Ishikawa (cell line): ENCODE data around the gene FN3K.

ENCODE experiments used
- CREB1 ChIP-seq: IDR thresholded peaks from 2 replicates; pipeline ENCODE4 v1.6.1; 2012; ENCODE audit warnings: low read depth
- EGR1 ChIP-seq: IDR thresholded peaks from 2 replicates; pipeline ENCODE4 v1.6.1; 2012
- EP300 ChIP-seq: IDR thresholded peaks from 2 replicates; pipeline ENCODE4 v1.6.1; 2012; ENCODE audit warnings: borderline replicate concordance
- FOXM1 ChIP-seq: IDR thresholded peaks from 2 replicates; pipeline ENCODE4 v1.6.1; 2012; ENCODE audit warnings: low read depth, borderline replicate concordance
- MAX ChIP-seq: IDR thresholded peaks from 2 replicates; pipeline ENCODE4 v1.6.1; 2012
- RAD21 ChIP-seq: IDR thresholded peaks from 2 replicates; pipeline ENCODE4 v1.6.1; 2012; ENCODE audit warnings: low read depth
- REST ChIP-seq: IDR thresholded peaks from 2 replicates; pipeline ENCODE4 v1.6.1; 2012; ENCODE audit warnings: low read depth, mild to moderate bottlenecking
- TAF1 ChIP-seq: IDR thresholded peaks from 2 replicates; pipeline ENCODE4 v1.6.1; 2012; ENCODE audit warnings: low read depth, mild to moderate bottlenecking
- USF1 ChIP-seq: IDR thresholded peaks from 2 replicates; pipeline ENCODE4 v1.6.1; 2012
- YY1 ChIP-seq: IDR thresholded peaks from 2 replicates; pipeline ENCODE4 v1.6.1; 2012; ENCODE audit warnings: low read depth
- ZBTB7A ChIP-seq: IDR thresholded peaks from 2 replicates; pipeline ENCODE4 v1.6.1; 2012; ENCODE audit warnings: low read depth

- TF ChIP-seq YY1 (no peak), TAF1 (no peak), USF1 (no peak), EP300 (no peak), EGR1 (no peak), CREB1 (no peak), RAD21 (no peak), REST (no peak), ZBTB7A (no peak), MAX (no peak), FOXM1 (no peak)
Observed at GRCh38 chr17:82772026-82772425, 36.6 kb downstream of the FN3K start.
